ENCODE data around the gene FRMD4A.
"Not testable (repeated sequence)": the region's sequence is repeated elsewhere in the genome, so short reads cannot be mapped to it uniquely, and the experiment has no call there.

The FRMD4A gene

DNA sequence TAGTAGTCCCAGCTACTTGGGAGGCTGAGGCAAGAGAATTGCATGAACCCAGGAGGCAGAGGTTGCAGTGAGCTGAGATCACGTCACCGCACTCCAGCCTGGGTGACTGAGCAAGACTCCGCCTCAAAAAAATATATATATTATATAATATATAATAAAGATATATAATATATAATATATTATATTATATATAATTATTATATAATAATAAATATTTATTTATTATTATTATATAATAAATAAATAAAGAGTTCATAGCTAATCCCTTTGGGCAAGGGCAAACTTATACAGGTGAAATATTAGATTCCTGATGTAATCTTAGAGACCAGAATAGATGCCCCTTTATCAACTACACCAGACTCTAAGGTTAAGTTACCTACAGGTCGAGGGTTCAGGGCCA lies 558.7 kb downstream of the FRMD4A start:
- no peak for DNase-seq (ENCODE audit: low read depth in 1 of 2, low spot score in 1 of 2)

DNA sequence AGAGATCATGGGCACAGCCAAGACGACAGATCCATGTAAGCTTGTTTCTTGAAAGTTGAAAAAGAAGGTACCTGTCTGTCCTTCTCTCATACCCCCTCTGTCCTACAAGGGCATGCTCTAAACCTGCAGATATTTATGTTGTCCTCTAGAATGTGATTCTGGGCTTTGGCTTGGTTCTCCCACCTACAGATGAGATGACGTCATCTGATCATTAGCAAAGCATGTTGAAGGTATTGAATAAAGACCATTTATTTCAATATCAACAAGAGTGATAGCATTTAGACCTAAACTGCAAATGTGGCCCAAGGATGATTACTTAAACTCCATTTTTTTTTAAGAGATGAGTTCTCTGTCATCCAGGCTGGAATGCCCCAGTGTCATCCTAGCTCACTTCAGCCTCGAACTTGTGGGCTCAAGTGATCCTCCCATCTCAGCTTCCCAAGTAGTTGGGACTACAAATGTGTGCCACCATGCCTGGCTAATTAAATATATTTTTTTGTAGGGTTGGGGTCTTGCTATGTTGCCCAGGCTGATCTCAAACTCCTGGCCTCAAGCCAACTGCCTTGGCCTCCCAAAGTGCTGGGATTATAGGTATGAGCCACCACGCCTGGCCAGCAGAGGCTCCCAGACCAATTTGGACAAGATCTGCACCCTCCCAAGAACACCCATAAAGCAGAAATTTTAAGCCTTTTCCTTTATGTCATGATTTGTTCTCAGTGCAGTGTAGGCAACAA lies 559.8 kb downstream of the FRMD4A start:
- DNase-seq (ENCODE audit: low read depth in 1 of 2, low spot score in 1 of 2): no peak

DNA sequence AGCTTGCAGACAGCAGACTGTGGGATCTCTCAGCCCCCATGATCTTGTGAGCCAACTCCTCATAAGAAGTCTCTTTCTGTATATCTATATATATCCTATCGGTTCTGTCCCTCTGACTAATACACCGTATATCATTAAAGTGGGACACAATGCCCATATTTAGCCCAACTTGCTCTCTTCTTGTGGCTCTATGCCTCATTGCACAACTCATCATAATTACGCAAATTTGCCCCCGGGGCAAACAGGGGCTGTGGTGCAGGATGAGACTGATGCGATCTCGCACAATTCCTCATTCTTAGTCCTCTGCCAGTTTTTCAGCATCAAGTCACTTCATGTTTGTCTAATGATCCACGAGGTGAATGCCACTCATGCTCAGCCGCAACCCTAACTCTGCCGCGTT lies 560.8 kb downstream of the FRMD4A start:
- no peak for DNase-seq (ENCODE audit: low read depth in 1 of 2, low spot score in 1 of 2)

DNA sequence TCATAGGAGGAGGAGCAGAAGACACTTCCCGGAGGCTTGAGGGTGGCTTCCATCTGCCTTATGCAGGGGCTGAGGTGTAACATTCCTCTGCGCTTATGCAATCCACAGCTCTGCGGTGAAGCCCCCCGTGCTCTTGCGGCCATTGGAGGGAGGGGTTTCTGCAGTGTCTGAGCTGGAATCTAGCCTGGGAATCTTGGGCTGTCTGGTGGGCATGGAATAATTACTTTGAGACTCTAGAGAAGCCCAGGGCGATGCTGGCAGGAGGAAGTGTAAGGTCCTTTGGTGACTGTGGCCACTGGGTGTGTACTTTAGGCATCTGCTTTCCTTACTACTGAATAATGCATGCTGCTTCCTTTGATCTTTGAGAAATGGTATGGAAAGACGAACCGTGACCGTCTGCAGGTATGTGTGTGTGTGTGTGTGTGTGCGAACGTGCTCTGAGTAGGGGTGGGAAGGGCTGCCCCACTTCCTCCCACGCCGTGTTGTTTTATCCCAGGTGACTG lies 563.0 kb downstream of the FRMD4A start:
- no peak for DNase-seq (ENCODE audit: low read depth in 1 of 2, low spot score in 1 of 2)

GRCh38 chr10:13767148-13767547 lies 563.6 kb downstream of the FRMD4A start:
- not testable (repeated sequence) for DNase-seq (ENCODE audit: low read depth in 1 of 2, low spot score in 1 of 2)

- DNase-seq (ENCODE audit: low read depth in 1 of 2, low spot score in 1 of 2): no peak
Observed at GRCh38 chr10:13765641-13766341, 564.9 kb downstream of the FRMD4A start.

GRCh38 chr10:13761490-13762091 lies 569.1 kb downstream of the FRMD4A start:
- no peak for DNase-seq (ENCODE audit: low read depth in 1 of 2, low spot score in 1 of 2)

GRCh38 chr10:13759168-13759567 lies 571.6 kb downstream of the FRMD4A start:
- no peak for DNase-seq (ENCODE audit: low read depth in 1 of 2, low spot score in 1 of 2)

DNA sequence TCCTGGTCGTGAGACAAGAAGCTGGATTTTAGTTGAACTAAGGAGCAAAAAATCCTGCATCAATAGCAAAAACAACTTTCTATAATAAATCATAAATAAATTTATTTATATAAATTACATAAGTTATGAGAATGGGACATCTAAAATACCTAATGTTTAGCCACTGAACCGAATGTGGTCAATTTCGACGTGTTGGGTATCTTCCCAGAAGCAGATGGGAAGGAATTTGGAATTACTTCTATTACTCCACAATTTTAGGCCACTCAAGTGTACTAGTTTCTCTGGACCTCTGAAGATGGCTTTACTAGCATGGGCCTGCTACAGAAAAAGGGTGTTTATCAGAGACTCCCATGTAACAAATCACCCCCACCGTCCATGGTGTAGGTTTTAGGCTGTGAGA lies 572.0 kb downstream of the FRMD4A start:
- no peak for DNase-seq (ENCODE audit: low read depth in 1 of 2, low spot score in 1 of 2)

GRCh38 chr10:13758312-13758711 lies 572.4 kb downstream of the FRMD4A start:
- no peak for DNase-seq (ENCODE audit: low read depth in 1 of 2, low spot score in 1 of 2)

- DNase-seq (ENCODE audit: low read depth in 1 of 2, low spot score in 1 of 2): no peak
Observed at GRCh38 chr10:13754277-13754676, 576.4 kb downstream of the FRMD4A start.

DNA sequence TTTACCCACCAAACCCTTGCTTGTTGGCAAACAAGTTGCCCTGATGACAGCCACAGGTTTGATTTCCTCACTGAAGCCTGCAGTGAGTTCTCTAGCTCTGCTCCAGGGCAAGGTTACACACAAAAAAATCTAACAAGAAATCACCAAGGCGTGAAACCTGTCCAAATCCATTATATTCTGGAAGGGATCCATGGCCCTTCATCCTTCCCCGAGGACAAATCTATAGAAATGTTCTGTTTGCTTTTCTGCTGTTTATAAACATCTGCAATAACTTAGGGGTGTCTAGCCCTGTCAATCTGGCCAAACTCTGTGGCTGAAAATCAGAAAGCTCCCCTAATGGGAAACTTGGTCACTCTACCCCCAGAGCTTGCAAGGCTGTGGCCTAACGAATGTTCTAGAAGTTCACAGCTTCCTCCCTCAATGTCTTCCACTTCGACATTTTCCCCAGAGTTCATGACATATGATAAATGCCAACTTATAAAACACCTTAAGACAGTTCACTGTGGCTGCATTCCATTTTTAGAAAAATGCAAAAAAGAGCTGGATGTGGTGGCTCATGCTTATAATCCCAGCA lies 579.4 kb downstream of the FRMD4A start:
- no peak for DNase-seq (ENCODE audit: low read depth in 1 of 2, low spot score in 1 of 2)

- no peak for DNase-seq (ENCODE audit: low read depth in 1 of 2, low spot score in 1 of 2)
Observed at GRCh38 chr10:13750299-13751190, 580.2 kb downstream of the FRMD4A start.

DNA sequence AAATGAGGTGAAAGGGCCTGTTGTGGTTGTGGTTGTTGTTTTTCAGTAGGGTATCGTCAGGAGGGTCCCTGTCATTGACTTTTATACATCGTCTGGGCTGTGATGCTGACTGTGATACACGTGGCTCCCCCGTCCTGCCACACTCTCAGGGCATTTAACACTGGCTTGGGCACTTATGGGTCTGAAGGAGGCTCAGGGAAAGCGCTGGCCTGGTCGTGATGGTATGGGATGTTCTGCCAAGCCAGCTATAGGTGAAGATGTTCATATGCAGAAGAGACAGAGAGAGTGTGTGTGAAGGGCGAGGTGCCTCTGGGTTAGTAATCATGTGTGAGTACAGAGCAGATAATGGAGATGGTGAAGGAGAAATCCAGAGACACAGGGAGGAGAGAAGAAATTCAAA lies 585.5 kb downstream of the FRMD4A start:
- no peak for DNase-seq (ENCODE audit: low read depth in 1 of 2, low spot score in 1 of 2)

DNA sequence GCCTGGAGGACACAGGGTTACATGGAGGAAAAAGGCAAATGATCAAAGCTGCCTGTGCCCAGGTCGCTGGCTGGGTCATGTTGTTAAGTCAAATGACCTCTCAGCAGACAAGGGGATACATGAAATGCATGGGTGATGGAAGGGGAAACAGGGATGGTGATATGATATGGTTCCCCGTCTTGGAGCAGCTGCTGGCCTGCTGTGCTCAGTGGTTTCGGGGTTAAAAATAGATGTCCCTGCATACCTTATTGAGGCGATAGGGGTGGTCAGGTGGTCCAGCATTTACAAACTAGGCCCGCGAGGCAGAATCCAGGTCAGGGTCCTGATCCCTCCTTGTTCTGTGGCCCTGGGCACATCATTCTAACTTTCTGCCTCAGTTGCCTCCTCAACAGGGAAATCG lies 586.8 kb downstream of the FRMD4A start:
- no peak for DNase-seq (ENCODE audit: low read depth in 1 of 2, low spot score in 1 of 2)

- no peak for DNase-seq (ENCODE audit: low read depth in 1 of 2, low spot score in 1 of 2)
Observed at GRCh38 chr10:13743101-13743693, 587.5 kb downstream of the FRMD4A start.

GRCh38 chr10:13741438-13741837 lies 589.3 kb downstream of the FRMD4A start:
- no peak for DNase-seq (ENCODE audit: low read depth in 1 of 2, low spot score in 1 of 2)

GRCh38 chr10:13740461-13740860 lies 590.3 kb downstream of the FRMD4A start:
- DNase-seq (ENCODE audit: low read depth in 1 of 2, low spot score in 1 of 2): no peak

DNA sequence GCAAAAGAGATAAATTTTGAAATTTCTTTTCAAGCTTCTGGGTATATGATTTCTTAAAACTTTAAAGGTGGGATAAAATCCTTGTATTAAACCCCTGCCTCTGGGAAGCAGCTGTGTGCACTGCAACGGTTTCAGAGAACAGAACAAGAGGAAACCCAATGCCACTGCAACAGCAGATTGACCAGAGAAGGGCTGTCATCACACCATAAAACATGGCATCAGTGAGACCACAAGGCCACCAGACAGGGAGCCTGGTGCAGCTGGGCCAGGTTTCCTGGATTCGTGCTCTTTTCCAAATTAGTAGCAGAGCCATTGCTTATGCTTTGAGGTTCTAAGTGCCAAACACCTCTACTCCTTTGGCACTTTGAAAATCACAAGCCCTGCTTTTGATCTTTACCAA lies 591.5 kb downstream of the FRMD4A start:
- DNase-seq (ENCODE audit: low read depth in 1 of 2, low spot score in 1 of 2): no peak

GRCh38 chr10:13736506-13736905 lies 594.2 kb downstream of the FRMD4A start:
- DNase-seq (ENCODE audit: low read depth in 1 of 2, low spot score in 1 of 2): no peak

Measured in activated T-helper 1 cell treated with anti-CD3 and anti-CD28 coated beads, Interleukin-2, amount 50 U/mL, for 16 hours (primary cell).